Measurements from ENCODE around the gene ANXA2.

Gene ANXA2

GRCh38 chr15:60328852-60329443 lies 68.8 kb downstream of the ANXA2 start:
- H3K4me3 ChIP-seq (ENCODE audit: low read depth, low read length) = no peak overlapping the region
- peak; percentile 38 for DNase-seq (ENCODE audit: low read depth)
- TF ChIP-seq CTCF (IDR thresholded peaks at IDR 0.05; ENCODE audit: low read depth, low read length) (peak; percentile 62), MYC (IDR thresholded peaks at IDR 0.05; ENCODE audit: low read depth, low read length) (no peak), MAX (IDR thresholded peaks at IDR 0.05; ENCODE audit: low read depth, low read length) (no peak)

GRCh38 chr15:60326824-60327654 lies 70.7 kb downstream of the ANXA2 start:
- DNase-seq (ENCODE audit: low read depth) = peak; percentile 60
- TF ChIP-seq POLR2A (IDR thresholded peaks at IDR 0.05; ENCODE audit: extremely low read depth, insufficient read length) (no peak), MAX (IDR thresholded peaks at IDR 0.05; ENCODE audit: low read depth, low read length) (no peak), CTCF (IDR thresholded peaks at IDR 0.05; ENCODE audit: low read depth, low read length) (peak; percentile 77)
- H3K4me3 ChIP-seq (ENCODE audit: low read depth, low read length) = no peak overlapping the region

- no peak overlapping the region for H3K4me3 ChIP-seq (ENCODE audit: low read depth, low read length)
- TF ChIP-seq POLR2A (IDR thresholded peaks at IDR 0.05; ENCODE audit: extremely low read depth, insufficient read length) (no peak), CTCF (IDR thresholded peaks at IDR 0.05; ENCODE audit: low read depth, low read length) (no peak), MYC (IDR thresholded peaks at IDR 0.05; ENCODE audit: low read depth, low read length) (no peak), MAX (IDR thresholded peaks at IDR 0.05; ENCODE audit: low read depth, low read length) (no peak)
- no peak for DNase-seq (ENCODE audit: low read depth)
Observed at GRCh38 chr15:60326343-60326742, 71.4 kb downstream of the ANXA2 start.

GRCh38 chr15:60325905-60326304 lies 71.9 kb downstream of the ANXA2 start:
- TF ChIP-seq CTCF (IDR thresholded peaks at IDR 0.05; ENCODE audit: low read depth, low read length) = no peak
- TF ChIP-seq POLR2A (IDR thresholded peaks at IDR 0.05; ENCODE audit: extremely low read depth, insufficient read length) = no peak
- TF ChIP-seq MAX (IDR thresholded peaks at IDR 0.05; ENCODE audit: low read depth, low read length) = no peak
- TF ChIP-seq MYC (IDR thresholded peaks at IDR 0.05; ENCODE audit: low read depth, low read length) = no peak
- no peak overlapping the region for H3K4me3 ChIP-seq (ENCODE audit: low read depth, low read length)
- DNase-seq (ENCODE audit: low read depth) = no peak

- TF ChIP-seq MYC (IDR thresholded peaks at IDR 0.05; ENCODE audit: low read depth, low read length) = no peak
- TF ChIP-seq CTCF (IDR thresholded peaks at IDR 0.05; ENCODE audit: low read depth, low read length) = no peak
- no peak for TF ChIP-seq POLR2A (IDR thresholded peaks at IDR 0.05; ENCODE audit: extremely low read depth, insufficient read length)
- TF ChIP-seq MAX (IDR thresholded peaks at IDR 0.05; ENCODE audit: low read depth, low read length) = no peak
- DNase-seq (ENCODE audit: low read depth) = no peak
- H3K4me3 ChIP-seq (ENCODE audit: low read depth, low read length) = no peak overlapping the region
Observed at GRCh38 chr15:60324706-60325438, 72.9 kb downstream of the ANXA2 start.
